H1 (cell line): ENCODE results near the gene ARHGEF28. TPM values are rescaled to one million over a fixed set of nuclear protein-coding genes. Genes with fewer than 3 reads are reported as not detected.

Source experiments
- CTCF ChIA-PET: fragments of 300-600 bp; sonication (Branson Sonifier 250); formaldehyde crosslinking; loops from one replicate; lab custom pipeline; 2021; ENCODE audit not compliant: partially characterized antibody; lab: Charles Lee
- POLR2A ChIA-PET: fragments of 300-600 bp; sonication (Branson Sonifier 250); formaldehyde crosslinking; loops from one replicate; lab custom pipeline; 2021; ENCODE audit warnings: inconsistent platforms; ENCODE audit not compliant: partially characterized antibody; lab: Charles Lee
- DNase-seq, 2 experiments: peaks; one replicate each; pipeline versions ENCODE4 v3.0.0 to v3.0.0-alpha.2; 2010 to 2022; ENCODE audit warnings: low spot score in 2 of 2, low read depth in 1 of 2, mixed read lengths in 1 of 2
- FAIRE-seq: peaks from 2 replicates; lab custom pipeline; 2011; peaks lifted over from hg19 to GRCh38; lab: Jason Lieb, UNC
- H2AFZ ChIP-seq: 2 replicates; pipeline ENCODE4 v1.8.1; 2012; ENCODE audit warnings: low read length, inconsistent platforms
- H2AK5ac ChIP-seq: 2 replicates; pipeline ENCODE4 v1.6.1; 2013; ENCODE audit warnings: low read depth, low read length
- H2BK120ac ChIP-seq: replicated peaks from 2 replicates; pipeline ENCODE3; 2013; ENCODE audit warnings: low read depth, low read length, inconsistent platforms
- H2BK12ac ChIP-seq: 2 replicates; pipeline ENCODE4 v1.6.1; 2013; ENCODE audit warnings: low read depth, low read length
- H2BK15ac ChIP-seq: 2 replicates; pipeline ENCODE4 v1.6.1; 2013; ENCODE audit warnings: low read length
- H2BK20ac ChIP-seq: 2 replicates; pipeline ENCODE4 v1.6.1; 2013; ENCODE audit warnings: low read length
- H2BK5ac ChIP-seq: 2 replicates; pipeline ENCODE4 v1.6.1; 2013; ENCODE audit warnings: low read depth, low read length
- H3K14ac ChIP-seq: 2 replicates; pipeline ENCODE4 v1.6.1; 2013; ENCODE audit warnings: inconsistent platforms; ENCODE audit not compliant: insufficient read length
- H3K18ac ChIP-seq: 2 replicates; pipeline ENCODE4 v1.6.1; 2013; ENCODE audit warnings: low read length; ENCODE audit errors: extremely low read depth
- H3K23ac ChIP-seq: 2 replicates; pipeline ENCODE4 v1.6.1; 2013; ENCODE audit warnings: inconsistent platforms; ENCODE audit not compliant: insufficient read length
- H3K23me2 ChIP-seq: 2 replicates; pipeline ENCODE4 v1.6.1; 2013; ENCODE audit warnings: low read depth, low read length
- H3K27ac ChIP-seq: 2 replicates; pipeline ENCODE4 v1.6.1; 2011; ENCODE audit warnings: low read depth, low read length, inconsistent platforms
- H3K27me3 ChIP-seq, 4 experiments: replicated peaks in 1 of 4; 1 replicate in 1 of 4; 2 replicates in 3 of 4; pipeline versions ENCODE4 v1.6.1 to v1.8.1; 2011 to 2013; ENCODE audit warnings: low read length in 3 of 4, mild to moderate bottlenecking in 3 of 4, inconsistent platforms in 2 of 4, mixed read lengths in 2 of 4, moderate library complexity in 1 of 4; ENCODE audit not compliant: control insufficient read depth in 3 of 4, insufficient read depth in 3 of 4; ENCODE audit errors: extremely low read depth in 1 of 4
- H3K36me3 ChIP-seq, 4 experiments: 2 replicates each; pipeline versions ENCODE4 v1.6.1 to v1.8.1; 2011 to 2013; ENCODE audit warnings: mild to moderate bottlenecking in 4 of 4, low read length in 3 of 4, moderate library complexity in 2 of 4, control low read depth in 1 of 4, inconsistent platforms in 1 of 4; ENCODE audit not compliant: insufficient read depth in 4 of 4, control insufficient read depth in 2 of 4
- H3K4ac ChIP-seq: replicated peaks from 2 replicates; pipeline ENCODE3; 2013; ENCODE audit warnings: low read length, low read depth, mixed read lengths, inconsistent platforms; ENCODE audit not compliant: insufficient read length
- H3K4me1 ChIP-seq, 4 experiments: replicated peaks in 1 of 4; 1 replicate in 1 of 4; 2 replicates in 3 of 4; pipeline versions ENCODE4 v1.6.1 to v1.8.1; 2011 to 2013; ENCODE audit warnings: low read length in 3 of 4, inconsistent platforms in 2 of 4, mixed read lengths in 1 of 4; ENCODE audit not compliant: insufficient read depth in 4 of 4, control insufficient read depth in 3 of 4
- H3K4me2 ChIP-seq, 2 experiments: 2 replicates each; pipeline versions ENCODE4 v1.6.1 to v1.8.1; 2011 to 2013; ENCODE audit warnings: low read depth in 2 of 2, low read length in 2 of 2, control low read depth in 1 of 2, inconsistent platforms in 1 of 2, mild to moderate bottlenecking in 1 of 2; ENCODE audit not compliant: insufficient read depth in 1 of 2
- H3K4me3 ChIP-seq, 4 experiments: fragments of 200-600, 300-600 bp in 1 of 4; sonication (generic), shearing (Covaris generic), sonication (Bioruptor Twin) in 1 of 4; 2 replicates each; pipeline versions ENCODE4 v1.5.1 to v1.8.1; 2011 to 2016; ENCODE audit warnings: low read length in 4 of 4, low read depth in 3 of 4, control low read depth in 2 of 4, inconsistent platforms in 2 of 4, mild to moderate bottlenecking in 2 of 4, mixed read lengths in 1 of 4, moderate library complexity in 1 of 4; ENCODE audit not compliant: insufficient read depth in 2 of 4; ENCODE audit errors: extremely low read depth in 1 of 4
- H3K56ac ChIP-seq: replicated peaks from 2 replicates; pipeline ENCODE3; 2013; ENCODE audit warnings: low read depth, mild to moderate bottlenecking, mixed read lengths, low read length, inconsistent platforms; ENCODE audit not compliant: insufficient read length
- H3K79me1 ChIP-seq: 2 replicates; pipeline ENCODE4 v1.6.1; 2013; ENCODE audit warnings: low read depth, low read length, control low read depth
- H3K79me2 ChIP-seq, 2 experiments: 2 replicates each; pipeline versions ENCODE4 v1.6.1 to v1.8.1; 2012 to 2013; ENCODE audit warnings: low read length in 2 of 2, mild to moderate bottlenecking in 2 of 2, inconsistent platforms in 1 of 2; ENCODE audit not compliant: insufficient read depth in 2 of 2, control insufficient read depth in 1 of 2
- H3K9ac ChIP-seq, 4 experiments: replicated peaks in 1 of 4; 1 replicate in 1 of 4; 2 replicates in 3 of 4; pipeline versions ENCODE4 v1.6.1 to v1.8.1; 2011 to 2013; ENCODE audit warnings: low read depth in 3 of 4, low read length in 3 of 4, control low read depth in 2 of 4, mild to moderate bottlenecking in 2 of 4, moderate library complexity in 2 of 4, inconsistent platforms in 1 of 4; ENCODE audit errors: extremely low read depth in 1 of 4
- H3K9me3 ChIP-seq, 2 experiments: 2 replicates each; pipeline versions ENCODE4 v1.6.1 to v1.8.1; 2012 to 2013; ENCODE audit warnings: mild to moderate bottlenecking in 2 of 2, moderate library complexity in 2 of 2, control low read depth in 1 of 2, inconsistent platforms in 1 of 2, low read depth in 1 of 2, low read length in 1 of 2, mixed read lengths in 1 of 2; ENCODE audit not compliant: insufficient read depth in 2 of 2
- H4K20me1 ChIP-seq, 2 experiments: replicated peaks in 1 of 2; 2 replicates each; pipeline versions ENCODE3 to v1.8.1; 2011 to 2013; ENCODE audit warnings: inconsistent platforms in 2 of 2, low read length in 2 of 2, mild to moderate bottlenecking in 1 of 2; ENCODE audit not compliant: insufficient read depth in 2 of 2, control insufficient read depth in 1 of 2
- H4K5ac ChIP-seq: 2 replicates; pipeline ENCODE4 v1.6.1; 2013; ENCODE audit warnings: low read length, low read depth, mixed read lengths, inconsistent platforms; ENCODE audit not compliant: insufficient read length
- H4K8ac ChIP-seq: 2 replicates; pipeline ENCODE4 v1.8.0; 2013; ENCODE audit warnings: mild to moderate bottlenecking, moderate library complexity, low read length, inconsistent platforms; ENCODE audit not compliant: insufficient read depth; ENCODE audit errors: extremely low read depth
- H4K91ac ChIP-seq: replicated peaks from 2 replicates; pipeline ENCODE3; 2013; ENCODE audit warnings: low read length, mixed read lengths, inconsistent platforms; ENCODE audit not compliant: insufficient read length
- EP300 ChIP-seq, 2 experiments: IDR thresholded peaks; 1 replicate in 1 of 2; 2 replicates in 1 of 2; pipeline ENCODE4 v1.6.1; 2011 to 2012; ENCODE audit warnings: low read depth in 2 of 2, low read length in 2 of 2, mild to moderate bottlenecking in 2 of 2, borderline replicate concordance in 1 of 2, inconsistent platforms in 1 of 2, moderate library complexity in 1 of 2
- POU5F1 ChIP-seq: IDR thresholded peaks from 2 replicates; pipeline ENCODE4 v1.6.1; 2011; ENCODE audit warnings: low read depth, mild to moderate bottlenecking, low read length, moderate library complexity
- RFX5 ChIP-seq: IDR thresholded peaks from 2 replicates; pipeline ENCODE4 v1.6.1; 2011; ENCODE audit warnings: low read depth, low read length, improper control_type of control experiment, borderline replicate concordance
- SRF ChIP-seq: IDR thresholded peaks from 2 replicates; pipeline ENCODE4 v1.6.1; 2011; ENCODE audit warnings: mild to moderate bottlenecking, low read depth, low read length, moderate library complexity
- WGBS, 2 experiments: shearing (Covaris generic) in 1 of 2; methylation state at CpG; one replicate each; pipeline versions ENCODE4 v1.1.6 to v1.1.7; 2013 to 2015; ENCODE audit warnings: low lambda C conversion rate in 2 of 2, mixed read lengths in 2 of 2, inconsistent platforms in 1 of 2, low coverage in 1 of 2, missing lambda C conversion rate in 1 of 2; ENCODE audit not compliant: insufficient replicate concordance in 2 of 2, insufficient coverage in 1 of 2, insufficient read length in 1 of 2; ENCODE audit errors: extremely low coverage in 1 of 2, missing lambda C conversion rate in 1 of 2; 5-methylcytosine and 5-hydroxymethylcytosine counted together
- polyA plus RNA-seq, 7 experiments: library from polyadenylated mRNA; depleted of rRNA in 3 of 7; stranded (reverse) in 5 of 7; unstranded in 2 of 7; fragments of >200 nt in 5 of 7; fragments of 200-250 nt in 2 of 7; gene quantifications; 1 replicate in 5 of 7; 2 replicates in 1 of 7; 4 replicates in 1 of 7; pipeline versions ENCODE4 v1.2.1 to v1.2.3, GENCODE V29; 2011 to 2013; ENCODE audit warnings: missing spikeins in 2 of 7, mixed read lengths in 2 of 7
- total RNA-seq: library from RNA; stranded (reverse); fragmentation: NEBNext Ultra II Directional; extraction: Animal tissue kit (Norgen Biotek cat#: 25700); gene quantifications from 2 replicates; pipeline ENCODE4 v1.2.1, GENCODE V29; 2021
- TF ChIP-seq, protein P1 (sequence below), 3 experiments: IDR thresholded peaks; 1 replicate in 2 of 3; 2 replicates in 1 of 3; pipeline versions ENCODE4 v1.5.1 to v1.6.1; 2011; ENCODE audit warnings: low read length in 3 of 3, mild to moderate bottlenecking in 3 of 3, inconsistent platforms in 2 of 3, low read depth in 1 of 3, moderate library complexity in 1 of 3; ENCODE audit not compliant: insufficient read depth in 1 of 3; ENCODE audit errors: control extremely low read depth in 1 of 3

ARHGEF28 gene
- total and polyA plus RNA-seq, 2 of the 8 experiments (the other 6 are each of a cell fraction or from before 2014, with no cell fraction given) = 0.33 to 1.0 TPM

GRCh38 chr5:73735032-73735734, 109.2 kb downstream of the ARHGEF28 start:
- Histone ChIP-seq H2BK12ac (no peak overlapping the region), H3K23me2 (no peaks in the 10 kb centered on the region), H3K4me2 (no peak overlapping the region), H3K23ac (no peak overlapping the region), H2AK5ac (no peak overlapping the region), H3K36me3 (no peaks in the 10 kb centered on the region), H4K91ac (no peak overlapping the region), H2AFZ (no peak overlapping the region), H3K4ac (no peak overlapping the region), H3K9me3 (no peaks in the 10 kb centered on the region), H3K18ac (no peak overlapping the region), H3K27ac (no peak overlapping the region), H3K79me2 (no peaks in the 10 kb centered on the region), H4K20me1 (no peaks in the 10 kb centered on the region), H3K4me1 (no peaks in the 10 kb centered on the region), H3K14ac (no peak overlapping the region), H3K56ac (no peak overlapping the region), H3K4me3 (no peak overlapping the region), H2BK15ac (no peak overlapping the region), H4K8ac (no peak overlapping the region), H2BK20ac (no peak overlapping the region), H2BK5ac (no peak overlapping the region), H2BK120ac (no peak overlapping the region), H3K9ac (no peak overlapping the region), H3K27me3 (no peaks in the 10 kb centered on the region), H4K5ac (no peak overlapping the region), H3K79me1 (no peaks in the 10 kb centered on the region)
- POLR2A ChIA-PET = no interaction called here
- 97% methylated on average over 4 of the region's 4 CpGs; no CpG with 5 or more reads in 1 of the 2 experiments for WGBS, 2 experiments
- no peak for FAIRE-seq
- CTCF ChIA-PET = interaction anchor here (0.9 to 1.5 kb wide), 2 partner anchors 31 to 143 kb away, joined by 3 read pairs; no protein-coding TSS in a partner anchor
- TF ChIP-seq SRF (no peak), EP300 (IDR thresholded peaks at IDR 0.05; ENCODE audit: borderline replicate concordance in 1 of 2, low read depth in 2 of 2, low read length in 2 of 2) (no peak), POU5F1 (no peak), RFX5 (no peak)
- TF ChIP-seq, protein P1, sequence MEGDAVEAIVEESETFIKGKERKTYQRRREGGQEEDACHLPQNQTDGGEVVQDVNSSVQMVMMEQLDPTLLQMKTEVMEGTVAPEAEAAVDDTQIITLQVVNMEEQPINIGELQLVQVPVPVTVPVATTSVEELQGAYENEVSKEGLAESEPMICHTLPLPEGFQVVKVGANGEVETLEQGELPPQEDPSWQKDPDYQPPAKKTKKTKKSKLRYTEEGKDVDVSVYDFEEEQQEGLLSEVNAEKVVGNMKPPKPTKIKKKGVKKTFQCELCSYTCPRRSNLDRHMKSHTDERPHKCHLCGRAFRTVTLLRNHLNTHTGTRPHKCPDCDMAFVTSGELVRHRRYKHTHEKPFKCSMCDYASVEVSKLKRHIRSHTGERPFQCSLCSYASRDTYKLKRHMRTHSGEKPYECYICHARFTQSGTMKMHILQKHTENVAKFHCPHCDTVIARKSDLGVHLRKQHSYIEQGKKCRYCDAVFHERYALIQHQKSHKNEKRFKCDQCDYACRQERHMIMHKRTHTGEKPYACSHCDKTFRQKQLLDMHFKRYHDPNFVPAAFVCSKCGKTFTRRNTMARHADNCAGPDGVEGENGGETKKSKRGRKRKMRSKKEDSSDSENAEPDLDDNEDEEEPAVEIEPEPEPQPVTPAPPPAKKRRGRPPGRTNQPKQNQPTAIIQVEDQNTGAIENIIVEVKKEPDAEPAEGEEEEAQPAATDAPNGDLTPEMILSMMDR (IDR thresholded peaks at IDR 0.05; ENCODE audit: control extremely low read depth in 1 of 3, insufficient read depth in 1 of 3, low read depth in 1 of 3, low read length in 3 of 3) = no peak
- no peak for DNase-seq
